ENCODE data around the gene ALPG. TPM values are rescaled to one million over a fixed set of nuclear protein-coding genes. Genes with fewer than 3 reads are reported as not detected.
A peak's percentile ranks its signal among the peaks of the same experiment; 100 is the strongest.
"Not testable (repeated sequence)": the region's sequence is repeated elsewhere in the genome, so short reads cannot be mapped to it uniquely, and the experiment has no call there.

ALPG gene
- total RNA-seq, 2 donors from 2014 or later, result not detected

GRCh38 chr2:232443669-232444408, 37.2 kb downstream of the ALPG start:
- H3K36me3 Mint-ChIP-seq (ENCODE audit: low read depth); H3K9me3 Mint-ChIP-seq; H3K36me3 ChIP-seq (ENCODE audit: control insufficient read depth, insufficient read depth, low read length); H3K4me3 ChIP-seq (ENCODE audit: low read length); H3K4me1 ChIP-seq (ENCODE audit: control insufficient read depth, insufficient read depth, low read length); H3K9me3 ChIP-seq (ENCODE audit: control insufficient read depth, low read length); H3K27me3 ChIP-seq (ENCODE audit: control insufficient read depth, insufficient read depth, low read length, poor library complexity, severe bottlenecking); H3K4me1 Mint-ChIP-seq; H3K4me3 Mint-ChIP-seq; H3K9ac ChIP-seq (ENCODE audit: extremely low read depth, low read length, poor library complexity, severe bottlenecking); H3K27ac ChIP-seq (ENCODE audit: low read depth, low read length); H3K27me3 Mint-ChIP-seq (ENCODE audit: insufficient read depth): not testable (repeated sequence)
- H3K27ac Mint-ChIP-seq, result peak overlapping the region; percentile 66
- WGBS, 2 experiments (ENCODE audit: insufficient coverage in 1 of 2, insufficient read length in 1 of 2), result 88 to 94% methylated on average over 7 to 17 of the region's 21 CpGs
- peak; percentile 41 for DNase-seq

GRCh38 chr2:232444409-232445148, 37.9 kb downstream of the ALPG start:
- H3K27ac ChIP-seq (ENCODE audit: low read depth, low read length), result no peak overlapping the region
- H3K27me3 Mint-ChIP-seq (ENCODE audit: insufficient read depth), result peaks cover 3% of the 10 kb centered on the region

GRCh38 chr2:232445149-232445885, 38.7 kb downstream of the ALPG start:
- H3K4me3 Mint-ChIP-seq, H3K9me3 Mint-ChIP-seq: not testable (repeated sequence)

More at GRCh38 chr2:232444409-232445148, 37.9 kb downstream of the ALPG start:
- peak; percentile 90 for DNase-seq
- Histone ChIP-seq H3K36me3 (ENCODE audit: control insufficient read depth, insufficient read depth, low read length) (no peaks in the 10 kb centered on the region), H3K4me1 (ENCODE audit: control insufficient read depth, insufficient read depth, low read length) (no peaks in the 10 kb centered on the region), H3K9me3 (ENCODE audit: control insufficient read depth, low read length) (no peaks in the 10 kb centered on the region), H3K27me3 (ENCODE audit: control insufficient read depth, insufficient read depth, low read length, poor library complexity, severe bottlenecking) (no peaks in the 10 kb centered on the region), H3K9ac (ENCODE audit: extremely low read depth, low read length, poor library complexity, severe bottlenecking) (no peak overlapping the region), H3K4me3 (ENCODE audit: low read length) (no peak overlapping the region)
- peak; percentile 82 for TF ChIP-seq CTCF (conservative IDR thresholded peaks at IDR 0.05)
- Mint-ChIP-seq H3K4me3 (no peak overlapping the region), H3K27ac (peak overlapping the region; percentile 52), H3K36me3 (ENCODE audit: low read depth) (no peaks in the 10 kb centered on the region), H3K4me1 (no peaks in the 10 kb centered on the region), H3K9me3 (no peaks in the 10 kb centered on the region)
- 85% methylated on average over 15 to 21 of the region's 21 CpGs for WGBS, 2 experiments (ENCODE audit: insufficient coverage in 1 of 2, insufficient read length in 1 of 2)

GRCh38 chr2:232446266-232446777, 39.7 kb downstream of the ALPG start:
- H3K36me3 Mint-ChIP-seq (ENCODE audit: low read depth); H3K27me3 Mint-ChIP-seq (ENCODE audit: insufficient read depth); H3K9ac ChIP-seq (ENCODE audit: extremely low read depth, low read length, poor library complexity, severe bottlenecking); H3K4me3 ChIP-seq (ENCODE audit: low read length); H3K9me3 Mint-ChIP-seq; H3K27ac Mint-ChIP-seq; H3K4me1 Mint-ChIP-seq; H3K4me1 ChIP-seq (ENCODE audit: control insufficient read depth, insufficient read depth, low read length); H3K36me3 ChIP-seq (ENCODE audit: control insufficient read depth, insufficient read depth, low read length); H3K9me3 ChIP-seq (ENCODE audit: control insufficient read depth, low read length); H3K4me3 Mint-ChIP-seq; H3K27me3 ChIP-seq (ENCODE audit: control insufficient read depth, insufficient read depth, low read length, poor library complexity, severe bottlenecking); H3K27ac ChIP-seq (ENCODE audit: low read depth, low read length): not testable (repeated sequence)
- peak; percentile 64 for DNase-seq
- 36 to 100% methylated on average over 1 to 7 of the region's 9 CpGs for WGBS, 2 experiments (ENCODE audit: insufficient coverage in 1 of 2, insufficient read length in 1 of 2)

More at GRCh38 chr2:232445149-232445885, 38.7 kb downstream of the ALPG start:
- not testable (repeated sequence) for H3K36me3 ChIP-seq (ENCODE audit: control insufficient read depth, insufficient read depth, low read length); H3K4me1 ChIP-seq (ENCODE audit: control insufficient read depth, insufficient read depth, low read length); H3K4me1 Mint-ChIP-seq; H3K9ac ChIP-seq (ENCODE audit: extremely low read depth, low read length, poor library complexity, severe bottlenecking); H3K27ac Mint-ChIP-seq; H3K27ac ChIP-seq (ENCODE audit: low read depth, low read length); H3K27me3 Mint-ChIP-seq (ENCODE audit: insufficient read depth); H3K36me3 Mint-ChIP-seq (ENCODE audit: low read depth); H3K27me3 ChIP-seq (ENCODE audit: control insufficient read depth, insufficient read depth, low read length, poor library complexity, severe bottlenecking); H3K4me3 ChIP-seq (ENCODE audit: low read length); H3K9me3 ChIP-seq (ENCODE audit: control insufficient read depth, low read length)
- peak; percentile 44 for DNase-seq
- 88 to 89% methylated on average over 7 to 20 of the region's 29 CpGs for WGBS, 2 experiments (ENCODE audit: insufficient coverage in 1 of 2, insufficient read length in 1 of 2)
